HG02973 (cell line): ENCODE data around the gene ANKRD55.
"Not testable (repeated sequence)": the region's sequence is repeated elsewhere in the genome, so short reads cannot be mapped to it uniquely, and the experiment has no call there.

Experiments
- ATAC-seq: cut with Tn5 transposase; IDR thresholded peaks from one replicate; pipeline ENCODE4 v1.9.1; 2021; ENCODE audit warnings: moderate library complexity; ENCODE audit not compliant: unreplicated experiment

The ANKRD55 gene

GRCh38 chr5:56110646-56111403, 122.3 kb downstream of the ANKRD55 start:
- ATAC-seq: no peak

- no peak for ATAC-seq
Measured at GRCh38 chr5:56108246-56108645, 124.9 kb downstream of the ANKRD55 start.

- no peak for ATAC-seq
Measured at GRCh38 chr5:56106837-56107236, 126.3 kb downstream of the ANKRD55 start.

GRCh38 chr5:56105511-56106291, 127.4 kb downstream of the ANKRD55 start:
- no peak for ATAC-seq

- ATAC-seq: no peak
Measured at GRCh38 chr5:56102889-56103288, 130.2 kb downstream of the ANKRD55 start.

- ATAC-seq: not testable (repeated sequence)
Measured at GRCh38 chr5:56102207-56102606, 130.9 kb downstream of the ANKRD55 start.

- ATAC-seq: no peak
Measured at GRCh38 chr5:56101180-56101579, 131.9 kb downstream of the ANKRD55 start.

GRCh38 chr5:56100439-56101176, 132.5 kb downstream of the ANKRD55 start:
- no peak for ATAC-seq

- ATAC-seq: no peak
Measured at GRCh38 chr5:56099346-56099745, 133.8 kb downstream of the ANKRD55 start.

- no peak for ATAC-seq
Measured at GRCh38 chr5:56097055-56097454, 136.1 kb downstream of the ANKRD55 start.

GRCh38 chr5:56095579-56096102, 137.5 kb downstream of the ANKRD55 start:
- ATAC-seq: peak; percentile 80

GRCh38 chr5:56094579-56095361, 138.4 kb downstream of the ANKRD55 start:
- peak; percentile 4 for ATAC-seq

- ATAC-seq: no peak
Measured at GRCh38 chr5:56093970-56094369, 139.2 kb downstream of the ANKRD55 start.

- ATAC-seq: no peak
Measured at GRCh38 chr5:56092115-56092514, 141.0 kb downstream of the ANKRD55 start.

- ATAC-seq: no peak
Measured at GRCh38 chr5:56091664-56092063, 141.5 kb downstream of the ANKRD55 start.

GRCh38 chr5:56090793-56091460, 142.2 kb downstream of the ANKRD55 start:
- no peak for ATAC-seq

- peak; percentile 93 for ATAC-seq
Measured at GRCh38 chr5:56088967-56089829, 143.9 kb downstream of the ANKRD55 start.

- no peak for ATAC-seq
Measured at GRCh38 chr5:56088431-56088949, 144.6 kb downstream of the ANKRD55 start.

GRCh38 chr5:56085193-56085592, 147.9 kb downstream of the ANKRD55 start:
- no peak for ATAC-seq
